ENCODE results near the gene VRTN.
"Not testable (repeated sequence)": the region's sequence is repeated elsewhere in the genome, so short reads cannot be mapped to it uniquely, and the experiment has no call there.

Gene VRTN

DNA sequence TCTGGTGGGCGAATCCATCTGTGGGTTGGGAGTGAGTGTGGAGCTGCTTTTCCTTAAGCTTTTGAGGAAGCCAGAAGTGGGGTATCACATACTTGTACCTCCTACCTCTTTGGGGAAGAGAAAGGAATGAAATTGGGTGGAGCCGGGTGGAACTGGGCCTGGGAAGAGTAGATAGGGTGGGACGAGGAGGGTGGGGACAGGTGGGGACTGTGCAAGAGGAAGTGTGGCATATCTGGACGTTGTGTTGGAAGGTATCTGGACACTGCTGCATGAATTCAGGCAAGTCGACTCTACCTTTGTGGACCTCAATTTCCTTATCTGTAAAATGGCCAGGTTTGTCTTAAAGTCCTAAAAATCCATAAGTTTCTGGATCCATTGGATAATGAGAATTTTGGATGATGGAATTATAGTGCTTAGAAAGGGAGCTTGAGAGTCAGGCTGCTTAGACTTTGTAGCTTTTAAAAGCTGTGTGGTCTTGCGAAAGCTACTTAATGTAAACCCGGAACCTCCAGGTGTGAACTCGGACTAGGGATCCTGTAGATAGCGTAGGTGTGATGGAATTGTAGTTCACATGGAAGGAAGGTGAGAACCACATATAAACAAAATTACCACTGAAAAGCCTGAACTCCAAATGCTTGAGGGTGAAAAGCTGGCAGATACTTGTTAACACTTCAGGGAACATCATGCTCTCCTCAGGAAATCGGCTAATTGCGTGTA is 2.1 kb downstream of the VRTN start:
- DNase-seq, result no peak

DNA sequence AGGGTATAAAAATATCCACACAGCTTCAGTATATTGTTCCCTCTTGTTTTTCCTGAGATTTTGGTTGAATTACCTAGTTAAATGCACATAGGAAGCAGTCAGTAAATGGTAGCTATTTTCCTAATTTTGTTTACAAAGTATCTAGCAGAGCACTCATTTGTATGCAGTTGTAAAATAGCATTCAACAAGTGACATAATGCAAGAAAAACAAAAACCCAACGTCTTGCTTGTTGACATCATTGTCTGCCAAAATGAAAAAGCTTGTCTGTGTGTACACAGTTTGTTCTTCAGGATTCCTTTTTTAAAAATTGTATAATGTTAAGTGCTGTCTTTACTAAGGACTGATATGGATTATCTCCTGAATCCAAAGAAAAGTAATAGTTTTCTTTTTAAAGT is 2.7 kb downstream of the VRTN start:
- no peak for DNase-seq

DNA sequence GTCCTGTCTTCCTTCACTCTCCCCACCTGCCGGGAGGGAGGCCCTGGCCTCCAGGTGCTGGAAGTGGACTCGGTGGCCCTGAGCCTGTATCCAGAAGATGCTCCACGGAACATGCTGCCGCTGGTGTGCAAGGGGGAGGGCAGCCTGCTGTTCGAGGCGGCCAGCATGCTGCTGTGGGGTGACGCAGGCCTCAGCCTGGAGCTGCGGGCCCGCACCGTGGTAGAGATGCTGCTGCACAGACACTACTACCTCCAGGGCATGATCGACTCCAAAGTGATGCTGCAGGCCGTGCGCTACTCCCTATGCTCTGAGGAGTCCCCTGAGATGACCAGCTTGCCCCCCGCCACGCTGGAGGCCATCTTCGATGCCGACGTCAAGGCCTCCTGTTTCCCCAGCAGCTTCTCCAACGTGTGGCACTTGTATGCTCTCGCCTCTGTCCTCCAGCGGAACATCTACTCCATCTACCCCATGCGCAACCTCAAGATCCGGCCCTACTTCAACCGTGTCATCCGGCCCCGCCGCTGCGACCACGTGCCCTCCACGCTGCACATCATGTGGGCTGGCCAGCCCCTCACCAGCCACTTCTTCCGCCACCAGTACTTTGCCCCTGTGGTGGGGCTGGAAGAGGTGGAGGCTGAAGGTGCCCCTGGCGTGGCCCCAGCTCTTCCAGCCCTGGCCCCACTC is 8.8 kb downstream of the VRTN start:
- no peak for DNase-seq

DNA sequence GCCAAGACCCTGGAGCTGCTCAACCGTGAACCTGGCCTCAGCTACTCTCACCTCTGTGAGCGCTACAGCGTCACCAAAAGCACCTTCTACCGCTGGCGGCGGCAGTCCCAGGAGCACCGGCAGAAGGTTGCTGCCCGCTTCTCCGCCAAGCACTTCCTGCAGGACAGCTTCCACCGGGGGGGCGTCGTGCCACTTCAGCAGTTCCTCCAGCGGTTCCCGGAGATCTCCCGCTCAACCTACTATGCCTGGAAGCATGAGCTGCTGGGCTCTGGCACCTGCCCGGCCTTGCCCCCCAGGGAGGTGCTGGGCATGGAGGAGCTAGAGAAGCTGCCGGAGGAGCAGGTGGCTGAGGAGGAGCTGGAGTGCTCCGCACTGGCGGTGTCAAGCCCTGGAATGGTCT is 9.3 kb downstream of the VRTN start:
- DNase-seq, result no peak

DNA sequence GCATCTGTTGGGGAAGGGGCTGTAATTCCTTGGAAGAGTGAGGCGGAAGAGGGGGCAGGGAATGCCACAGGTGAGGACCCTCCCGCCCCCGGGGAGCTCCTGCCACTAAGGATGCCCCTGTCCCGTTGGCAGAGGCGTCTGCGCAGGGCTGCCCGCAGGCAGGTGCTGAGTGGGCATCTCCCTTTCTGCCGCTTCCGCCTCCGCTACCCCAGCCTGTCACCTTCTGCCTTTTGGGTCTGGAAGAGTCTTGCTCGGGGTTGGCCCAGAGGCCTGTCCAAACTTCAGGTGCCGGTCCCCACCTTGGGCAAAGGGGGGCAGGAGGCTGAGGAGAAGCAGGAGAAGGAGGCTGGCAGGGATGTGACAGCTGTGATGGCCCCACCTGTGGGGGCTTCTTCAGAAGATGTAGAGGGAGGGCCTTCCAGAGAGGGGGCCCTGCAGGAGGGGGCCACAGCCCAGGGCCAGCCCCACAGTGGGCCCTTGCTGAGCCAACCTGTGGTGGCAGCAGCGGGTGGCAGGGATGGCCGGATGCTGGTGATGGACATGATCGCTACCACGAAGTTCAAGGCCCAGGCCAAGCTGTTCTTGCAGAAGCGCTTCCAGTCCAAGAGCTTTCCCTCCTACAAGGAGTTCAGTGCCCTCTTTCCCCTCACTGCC is 10.0 kb downstream of the VRTN start:
- no peak for DNase-seq

DNA sequence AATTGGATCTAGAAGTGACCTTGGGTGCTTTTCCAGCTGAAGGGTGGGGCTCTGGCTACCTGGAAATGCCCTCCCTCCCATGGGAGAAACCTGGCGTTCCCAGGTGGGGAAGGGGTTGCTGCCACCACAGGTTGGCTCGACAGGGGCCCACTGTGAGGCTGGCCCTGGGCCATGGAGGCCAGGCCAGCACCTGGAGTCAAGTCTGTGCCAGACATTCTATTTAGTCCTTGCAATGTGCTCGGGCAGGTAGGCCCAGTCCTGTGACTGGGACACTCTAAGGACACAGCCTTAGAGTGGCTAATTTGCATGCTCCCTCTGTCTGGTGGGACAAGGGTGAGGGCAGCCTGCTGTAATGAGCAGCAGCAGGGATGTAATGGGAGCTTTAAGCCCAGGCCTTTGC is 11.9 kb downstream of the VRTN start:
- DNase-seq, result no peak

DNA sequence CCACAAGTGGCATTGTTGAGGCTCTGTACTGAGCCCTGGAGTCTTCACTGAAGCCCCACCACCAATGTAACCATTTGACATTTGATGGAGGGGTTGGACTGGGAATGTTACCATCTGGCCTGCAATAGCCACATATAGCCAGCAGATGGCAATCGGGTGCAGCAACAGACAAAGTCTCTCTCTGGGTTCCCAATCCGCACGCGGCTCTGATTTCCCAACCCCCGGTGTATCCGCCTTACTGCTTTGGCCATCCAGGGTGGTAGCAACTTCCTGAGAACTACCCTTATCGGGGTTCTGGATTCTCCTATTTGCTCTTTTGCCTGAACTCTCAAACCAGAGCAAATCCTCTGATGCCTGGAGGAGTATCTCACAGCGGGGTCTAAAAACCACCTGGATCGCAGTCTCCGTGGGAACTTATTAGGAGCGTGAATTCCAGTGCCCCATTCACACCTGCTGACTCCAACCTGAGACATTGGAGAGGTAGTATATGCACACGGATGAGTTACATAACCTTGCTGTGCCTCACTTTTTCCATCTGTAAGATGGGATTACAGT is 14.2 kb downstream of the VRTN start:
- peak; percentile 81 for DNase-seq

DNA sequence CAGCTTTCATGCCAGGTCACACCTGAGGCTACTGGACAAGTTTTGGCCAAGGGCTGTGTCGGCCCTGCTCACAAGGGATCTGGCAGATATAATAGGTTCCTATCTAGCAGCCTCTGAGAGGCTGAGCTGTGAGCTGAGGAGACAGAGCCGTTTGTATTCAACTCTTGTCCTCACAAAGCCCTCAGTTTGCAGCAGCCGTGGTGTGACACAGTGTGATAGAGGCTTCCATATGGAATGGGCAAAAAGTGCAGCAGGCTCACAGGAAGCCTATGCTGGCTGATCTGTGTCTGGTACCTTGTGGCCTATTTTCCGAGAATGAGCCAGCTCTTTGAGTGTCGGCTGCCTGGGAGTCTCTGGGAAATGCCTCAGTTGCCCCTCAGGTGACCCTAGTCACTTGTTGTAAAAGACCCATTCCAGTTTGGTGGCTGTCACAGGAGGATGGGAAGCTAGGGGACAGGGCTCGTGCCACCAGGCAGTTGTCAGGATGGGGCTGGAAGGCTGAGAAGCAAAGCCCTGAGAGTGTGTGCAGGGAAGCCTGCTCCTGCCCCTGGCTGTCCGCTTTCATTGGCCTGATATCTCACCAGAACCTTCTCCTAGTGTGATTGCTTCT is 16.1 kb downstream of the VRTN start:
- no peak for DNase-seq

DNA sequence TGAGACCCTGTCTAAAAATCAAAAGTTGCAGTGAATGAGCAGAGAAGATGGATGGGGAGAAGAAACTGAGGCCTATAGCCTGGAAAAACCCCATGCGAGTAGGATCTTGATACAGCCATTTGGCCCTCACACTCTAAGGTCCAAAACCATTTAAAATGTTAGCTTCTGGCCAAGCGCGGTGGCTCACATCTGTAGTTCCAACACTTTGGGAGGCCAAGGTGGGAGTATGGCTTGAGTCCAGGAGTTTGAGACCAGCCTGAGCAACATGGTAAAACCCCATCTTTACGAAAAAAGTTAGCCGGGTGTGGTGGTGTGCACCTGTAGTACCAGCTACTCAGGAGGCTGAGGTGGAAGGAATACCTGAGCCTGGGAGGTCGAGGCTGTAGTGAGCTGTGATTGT is 19.8 kb downstream of the VRTN start:
- no peak for DNase-seq

DNA sequence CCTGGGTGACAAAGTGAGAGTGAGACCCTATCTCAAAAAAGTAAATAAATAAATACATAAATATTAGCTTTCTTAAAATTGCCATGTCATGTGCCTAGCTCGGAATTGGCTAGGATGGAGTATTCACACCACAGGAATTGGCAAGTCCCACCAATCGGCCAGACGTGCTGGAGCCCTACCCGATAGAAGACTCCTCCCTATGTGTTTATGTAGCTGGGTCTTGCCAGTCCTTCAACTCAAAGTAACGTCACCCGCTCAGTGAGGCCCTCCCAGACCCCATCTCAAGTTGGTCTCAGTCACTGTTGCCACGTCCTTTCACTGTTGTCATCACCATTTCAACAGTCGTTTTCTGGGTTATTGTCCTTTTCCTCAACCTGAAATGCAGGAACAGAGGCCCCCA is 20.2 kb downstream of the VRTN start:
- DNase-seq, result no peak

DNA sequence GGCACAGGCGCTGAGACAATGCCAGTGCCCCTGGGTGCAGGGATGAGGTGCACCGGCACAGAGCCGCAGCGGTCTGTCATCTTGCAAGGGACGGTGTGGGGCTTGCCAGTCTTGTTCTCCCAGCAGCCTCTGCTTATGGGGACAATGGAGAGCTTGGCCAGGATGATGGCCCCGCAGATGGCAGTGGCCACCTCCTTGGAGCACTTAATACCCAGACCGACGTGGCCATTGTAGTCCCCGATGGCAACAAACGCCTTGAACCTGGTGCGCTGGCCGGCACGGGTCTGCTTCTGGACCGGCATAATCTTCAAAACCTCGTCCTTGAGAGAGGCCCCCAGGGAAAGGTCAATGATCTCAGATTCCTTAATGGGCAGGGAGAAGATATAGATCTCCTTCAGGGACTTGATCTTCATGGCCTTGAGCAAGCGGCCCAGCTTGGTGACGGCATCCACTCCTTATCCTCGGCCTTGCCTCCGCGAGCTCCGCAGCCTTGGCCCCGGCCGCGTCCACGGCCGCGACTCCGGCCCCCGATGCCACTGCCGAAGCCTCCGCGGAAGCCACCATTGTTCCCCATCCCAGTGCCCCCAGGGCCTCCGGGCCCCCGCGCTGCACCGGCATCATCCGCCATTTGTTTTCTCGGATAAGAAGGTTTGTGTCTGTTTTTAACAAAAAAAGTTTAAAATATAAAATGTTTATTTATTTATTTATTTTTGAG is 29.9 kb downstream of the VRTN start:
- DNase-seq, result no peak

DNA sequence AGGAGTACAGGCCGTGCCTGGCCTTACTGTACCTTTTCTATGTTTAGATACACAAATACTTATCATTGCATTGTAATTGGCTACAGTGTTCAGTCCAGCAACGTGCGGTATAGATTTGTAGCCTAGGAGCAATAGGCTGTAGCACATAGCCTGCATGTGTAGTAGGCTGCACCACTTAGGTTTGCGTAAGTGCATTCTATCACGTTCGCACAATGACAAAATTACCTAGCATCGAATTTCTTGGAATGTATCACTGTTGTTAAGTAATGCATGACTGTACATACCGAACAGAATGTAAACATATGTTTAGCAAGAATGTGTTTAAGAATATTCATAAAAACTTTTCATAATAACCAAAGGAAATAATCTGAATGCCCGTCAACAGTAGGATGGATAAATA is 31.9 kb downstream of the VRTN start:
- DNase-seq, result no peak

DNA sequence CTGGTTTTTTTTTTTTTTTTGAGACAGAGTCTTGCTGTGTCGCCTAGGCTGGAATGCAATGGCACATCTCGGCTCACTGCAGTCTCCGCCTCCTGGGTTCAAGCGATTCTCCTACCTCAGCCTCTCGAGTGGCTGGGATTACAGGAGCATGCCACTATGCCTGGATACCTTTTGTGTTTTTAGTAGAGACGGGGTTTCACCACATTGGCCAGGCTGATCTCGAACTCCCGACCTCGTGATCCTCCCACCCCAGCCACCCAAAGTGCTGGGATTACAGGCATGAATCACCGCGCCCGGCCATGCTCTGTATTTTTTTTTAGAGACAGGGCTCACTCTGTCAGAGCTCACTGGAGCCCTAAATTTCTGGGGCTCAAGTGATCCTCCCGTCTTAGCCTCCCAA is 32.6 kb downstream of the VRTN start:
- no peak for DNase-seq

DNA sequence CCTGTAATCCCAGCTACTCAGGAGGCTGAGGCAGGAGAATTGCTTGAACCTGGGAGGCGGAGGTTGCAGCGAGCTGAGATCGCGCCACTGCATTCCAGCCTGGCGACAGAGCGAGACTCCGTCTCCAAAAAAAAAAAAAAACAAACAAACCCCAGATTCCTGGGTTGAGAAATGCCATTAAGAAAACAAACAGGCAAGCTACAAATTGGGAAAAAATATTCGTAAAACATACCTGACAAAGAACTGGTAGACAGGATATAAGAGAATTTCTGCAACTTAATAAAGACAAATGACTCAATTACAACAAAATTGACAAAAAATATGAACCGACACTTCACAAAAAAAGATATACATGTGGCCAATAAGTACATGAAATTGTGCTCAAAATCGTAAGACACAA is 33.3 kb downstream of the VRTN start:
- DNase-seq, result not testable (repeated sequence)

DNA sequence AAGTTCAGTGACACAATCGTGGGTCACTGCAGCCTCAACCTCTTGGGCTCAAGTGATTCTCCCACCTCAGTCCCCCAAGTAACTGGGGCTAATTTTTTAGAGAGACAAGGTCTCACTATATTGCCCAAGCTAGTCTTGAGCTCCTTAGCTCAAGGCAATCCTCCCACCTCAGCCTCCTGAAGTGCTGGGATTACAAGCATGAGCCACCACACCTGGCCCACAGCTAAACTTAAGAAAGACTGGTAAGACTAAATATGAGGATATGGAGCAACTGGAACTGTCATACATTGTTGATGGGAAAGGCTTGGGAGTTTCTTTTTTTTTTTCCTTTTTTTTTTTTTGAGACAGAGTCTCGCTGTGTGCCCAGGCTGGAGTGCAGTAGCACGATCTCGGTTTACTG is 34.0 kb downstream of the VRTN start:
- DNase-seq, result no peak

DNA sequence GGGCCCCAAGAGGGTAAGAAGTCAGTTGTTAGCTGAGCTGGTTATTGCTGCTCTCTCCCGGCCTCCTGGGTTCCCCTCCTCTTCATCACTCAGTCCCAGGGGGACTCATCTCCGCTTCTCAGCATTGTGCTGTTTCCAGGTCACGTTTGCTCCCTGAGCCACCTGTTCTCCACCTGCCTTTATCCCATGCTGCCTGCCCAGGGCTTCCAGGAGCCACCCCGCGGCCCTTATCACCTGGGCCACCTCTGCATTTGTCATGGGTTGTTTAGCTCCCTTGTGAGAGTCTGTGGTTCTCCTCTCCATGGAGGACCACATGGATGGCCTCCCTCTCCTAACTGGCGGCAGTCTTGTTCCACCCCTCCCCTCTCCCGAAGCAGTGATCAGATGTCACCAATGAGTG is 41.7 kb downstream of the VRTN start:
- DNase-seq, result no peak

DNA sequence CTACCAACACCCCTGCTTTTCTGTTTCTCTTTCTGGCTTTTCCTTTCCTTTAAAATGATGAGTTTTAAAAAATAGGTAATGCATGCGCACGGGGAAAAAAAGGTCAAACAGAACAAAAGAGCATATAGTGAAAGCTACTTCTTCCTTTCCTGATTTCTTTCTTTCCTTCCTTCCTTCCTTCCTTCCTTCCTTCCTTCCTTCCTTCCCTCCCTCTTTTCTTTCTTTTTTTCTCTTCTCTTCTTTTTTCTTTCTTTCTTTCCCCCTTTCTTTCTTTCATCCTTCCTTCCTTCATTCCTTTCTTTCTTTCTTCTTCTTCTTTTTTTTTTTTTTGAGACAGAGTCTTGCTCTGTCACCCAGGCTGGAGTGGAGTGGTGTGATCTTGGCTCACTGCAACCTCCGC is 42.2 kb downstream of the VRTN start:
- not testable (repeated sequence) for DNase-seq

DNA sequence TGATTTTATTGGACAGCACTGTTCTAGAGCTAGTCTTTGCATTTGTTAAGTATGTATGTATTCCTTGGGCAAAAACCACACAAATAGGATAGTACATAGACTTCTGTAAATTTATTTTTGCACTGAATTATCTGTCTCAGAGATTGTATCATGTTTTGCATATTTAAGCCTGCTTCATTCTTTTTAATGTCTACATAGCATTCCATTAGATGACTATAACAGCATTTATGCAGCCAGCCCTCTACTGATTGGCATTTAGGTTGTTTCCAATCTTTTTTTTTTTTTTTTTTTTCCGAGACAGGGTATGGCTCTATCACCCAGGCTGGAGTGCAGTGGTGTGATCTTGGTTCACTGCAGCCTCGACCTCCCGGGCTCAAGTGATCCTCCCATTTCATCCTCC is 43.2 kb downstream of the VRTN start:
- no peak for DNase-seq

DNA sequence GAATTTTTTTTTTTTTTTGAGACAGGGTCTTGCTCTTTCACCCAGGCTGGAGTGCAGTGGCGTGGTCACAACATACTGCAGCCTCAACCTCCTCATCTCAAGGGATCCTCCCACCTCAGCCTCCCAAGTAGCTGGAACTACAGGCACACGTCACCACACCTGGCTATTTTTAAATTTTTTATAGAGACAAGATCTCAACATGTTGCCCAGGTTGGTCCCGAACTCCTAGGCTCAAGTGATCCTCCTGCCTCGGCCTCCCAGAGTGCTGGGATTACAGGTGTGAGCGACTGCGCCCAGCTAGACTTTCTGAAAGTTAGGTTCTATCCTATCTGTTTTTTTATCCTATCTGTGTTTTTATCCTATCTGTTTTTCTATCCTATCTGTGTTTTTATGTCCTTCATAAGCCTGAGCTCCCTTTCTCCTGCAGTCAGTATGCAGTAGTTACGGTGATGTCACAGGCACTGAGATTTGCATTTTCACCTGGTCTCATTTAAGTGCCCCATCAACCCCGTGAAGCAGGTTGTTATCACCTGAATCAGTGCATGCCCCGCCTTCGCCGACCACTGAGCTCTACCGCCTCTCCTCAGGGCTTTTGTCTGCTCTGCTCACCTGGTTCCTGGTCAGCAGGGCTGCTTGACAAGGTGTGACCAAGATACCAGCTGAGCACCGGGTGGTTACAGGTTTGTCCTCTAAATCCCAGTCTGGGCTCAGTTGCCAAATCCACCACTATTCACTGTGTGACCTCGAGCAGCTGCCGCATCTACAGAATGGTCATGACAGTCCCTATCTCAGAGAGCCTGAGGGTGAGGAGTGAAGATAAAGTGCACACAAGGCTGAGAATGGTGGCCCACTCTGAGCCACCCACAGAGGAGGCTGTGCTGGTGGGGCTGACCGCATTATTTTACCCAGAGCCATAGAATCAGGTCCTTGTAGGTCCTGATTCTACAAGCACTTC is 44.6 kb downstream of the VRTN start:
- no peak for DNase-seq

DNA sequence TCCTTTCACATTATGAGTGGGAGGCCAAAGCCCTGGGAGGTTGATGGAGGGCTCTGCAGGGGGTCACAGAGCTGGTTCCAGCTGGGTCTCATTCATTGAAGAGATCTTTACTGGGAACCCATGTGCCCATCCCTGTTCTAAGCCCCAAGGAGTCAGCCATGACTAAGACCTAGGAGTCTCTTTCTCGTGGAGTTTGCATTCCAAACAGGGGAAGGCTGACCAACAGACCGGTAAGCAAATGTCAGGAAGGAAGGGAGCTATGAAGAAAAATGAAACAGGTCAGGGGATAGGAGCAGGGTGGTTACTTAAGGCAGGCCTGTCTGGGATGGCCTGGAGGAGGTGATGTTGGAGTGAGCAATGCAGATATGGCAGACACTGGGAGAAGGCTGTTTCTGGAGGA is 46.3 kb downstream of the VRTN start:
- no peak for DNase-seq

DNA sequence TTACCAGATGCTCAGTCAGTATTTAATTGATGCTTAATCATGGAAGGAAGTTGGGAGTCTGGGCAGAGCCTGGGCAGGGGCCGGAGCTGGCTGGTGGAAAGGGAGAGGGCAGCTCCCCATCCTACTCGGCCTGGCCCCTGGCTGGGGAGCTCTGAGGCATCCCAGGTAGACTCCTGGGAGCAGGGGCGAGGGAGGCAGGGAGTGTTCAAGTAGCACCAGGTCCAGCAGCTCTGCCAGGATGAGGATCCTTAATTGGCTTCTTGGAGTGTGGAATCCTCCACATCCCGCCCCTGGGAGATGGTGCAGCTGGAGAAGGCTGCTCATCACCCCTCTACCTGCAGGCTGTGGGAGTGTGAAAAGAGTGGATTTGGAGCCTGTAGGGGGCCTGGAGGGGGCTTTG is 46.8 kb downstream of the VRTN start:
- no peak for DNase-seq

Measured in stimulated activated CD8-positive, alpha-beta memory T cell treated with anti-CD3 and anti-CD28 coated beads, Interleukin-4, amount 100 ng/mL, for 48 hours (primary cell).